Measurements from ENCODE around the gene CCDC201.

Gene CCDC201

GRCh38 chr7:45873035-45873354 lies at the start of gene CCDC201:
CCDC201 (minus strand) TSS chr7:45873082; CDS start chr7:45873007, 75 bp downstream.
- no peak for DNase-seq (ENCODE audit: low read depth)
- no peak within 1 kb of the TSS for H3K4me3 ChIP-seq (ENCODE audit: low read length)
- no peak for TF ChIP-seq CTCF (conservative IDR thresholded peaks at IDR 0.05; ENCODE audit: low read length)

GRCh38 chr7:45921699-45922519 lies 49.0 kb upstream of the CCDC201 start:
- TF ChIP-seq CTCF (conservative IDR thresholded peaks at IDR 0.05; ENCODE audit: low read length) = peak; percentile 99
- DNase-seq (ENCODE audit: low read depth) = peak; percentile 78
- peak overlapping the region; percentile 92 for H3K4me3 ChIP-seq (ENCODE audit: low read length)

GRCh38 chr7:45921381-45921698 lies 48.5 kb upstream of the CCDC201 start:
- peak overlapping the region; percentile 92 for H3K4me3 ChIP-seq (ENCODE audit: low read length)
- TF ChIP-seq CTCF (conservative IDR thresholded peaks at IDR 0.05; ENCODE audit: low read length) = no peak
- DNase-seq (ENCODE audit: low read depth) = no peak

- peak; percentile 81 for DNase-seq (ENCODE audit: low read depth)
- TF ChIP-seq CTCF (conservative IDR thresholded peaks at IDR 0.05; ENCODE audit: low read length) = no peak
- H3K4me3 ChIP-seq (ENCODE audit: low read length) = peak within 1 kb of the TSS; percentile 92
Measured at GRCh38 chr7:45920502-45921380, 47.9 kb upstream of the CCDC201 start, which contains the start of gene IGFBP3. IGFBP3 (minus strand) TSS chr7:45921272; CDS start chr7:45921140, 132 bp downstream.

GRCh38 chr7:45919993-45920459 lies 47.1 kb upstream of the CCDC201 start:
- no peak; the same call in 1 of the 2 replicates for TF ChIP-seq CTCF (conservative IDR thresholded peaks at IDR 0.05; ENCODE audit: low read length)
- H3K4me3 ChIP-seq (ENCODE audit: low read length) = peak overlapping the region; percentile 92
- DNase-seq (ENCODE audit: low read depth) = no peak

- no peak for TF ChIP-seq CTCF (conservative IDR thresholded peaks at IDR 0.05; ENCODE audit: low read length)
- no peak for DNase-seq (ENCODE audit: low read depth)
- peak overlapping the region; percentile 92 for H3K4me3 ChIP-seq (ENCODE audit: low read length)
Measured at GRCh38 chr7:45919231-45919784, 46.4 kb upstream of the CCDC201 start.
